PC-9 (cell line): ENCODE measurements around the gene LAMC3. TPM values are rescaled to one million over a fixed set of nuclear protein-coding genes. Genes with fewer than 3 reads are reported as not detected.

Source experiments
- BruUV-seq: library from RNA; stranded (reverse); fragments of 400-500 nt; replicated peaks from 2 replicates; lab custom pipeline; 2021; lab: Mats Ljungman, UMichigan
- CTCF ChIA-PET: fragments of 300-600 bp; sonication (Branson Sonifier 250); formaldehyde crosslinking; loops from one replicate; lab custom pipeline; 2022; ENCODE audit warnings: antibody characterized with exemption; lab: Charles Lee
- POLR2A ChIA-PET: fragments of 300-600 bp; sonication (Branson Sonifier 250); formaldehyde crosslinking; loops from one replicate; lab custom pipeline; 2022; ENCODE audit warnings: antibody characterized with exemption; ENCODE audit not compliant: unreplicated experiment; lab: Charles Lee
- DNase-seq, 2 experiments: peaks; one replicate each; pipeline versions ENCODE4 v3.0.0 to v3.0.0-alpha.2; 2015 to 2022; ENCODE audit warnings: mixed read lengths in 1 of 2
- H2AFZ ChIP-seq: fragments of 200-600 bp; sonication (generic); 2 replicates; pipeline ENCODE4 v1.8.1; 2017; ENCODE audit warnings: antibody characterized with exemption
- H3F3A ChIP-seq: fragments of 200-600 bp; sonication (generic); 2 replicates; pipeline ENCODE4 v1.8.1; 2017; ENCODE audit warnings: antibody characterized with exemption, mild to moderate bottlenecking, low read depth; ENCODE audit not compliant: insufficient read depth
- H3K27ac ChIP-seq: fragments of 200-600 bp; sonication (generic); 2 replicates; pipeline ENCODE4 v1.6.1; 2016; ENCODE audit warnings: mixed run types
- H3K27me3 ChIP-seq: fragments of 200-600 bp; sonication (generic); 2 replicates; pipeline ENCODE4 v1.6.1; 2016; ENCODE audit warnings: low read depth, mixed run types; ENCODE audit not compliant: insufficient read depth
- H3K36me3 ChIP-seq: fragments of 200-600 bp; sonication (generic); 2 replicates; pipeline ENCODE4 v1.6.1; 2016; ENCODE audit warnings: low read depth, mixed run types
- H3K4me1 ChIP-seq: fragments of 200-600 bp; sonication (generic); replicated peaks from 2 replicates; pipeline ENCODE4 v1.6.1; 2016; ENCODE audit warnings: mixed run types; ENCODE audit not compliant: insufficient read depth
- H3K4me2 ChIP-seq: fragments of 200-600 bp; sonication (generic); 2 replicates; pipeline ENCODE4 v1.6.1; 2017; ENCODE audit warnings: mixed run types
- H3K4me3 ChIP-seq: fragments of 200-600 bp; sonication (generic); 2 replicates; pipeline ENCODE4 v1.6.1; 2016; ENCODE audit warnings: mixed run types
- H3K79me2 ChIP-seq: fragments of 200-600 bp; sonication (generic); 2 replicates; pipeline ENCODE4 v1.6.1; 2017; ENCODE audit warnings: low read depth, mixed run types
- H3K9me2 ChIP-seq: fragments of 200-600 bp; sonication (generic); 2 replicates; pipeline ENCODE4 v1.8.1; 2017; ENCODE audit warnings: mild to moderate bottlenecking; ENCODE audit not compliant: insufficient read depth
- H3K9me3 ChIP-seq: fragments of 200-600 bp; sonication (generic); 2 replicates; pipeline ENCODE4 v1.8.1; 2016; ENCODE audit warnings: low read depth; ENCODE audit not compliant: insufficient read depth
- H4K20me1 ChIP-seq: fragments of 200-600 bp; sonication (generic); 2 replicates; pipeline ENCODE4 v1.8.1; 2017; ENCODE audit not compliant: insufficient read depth
- EZH2 ChIP-seq: fragments of 200-600 bp; sonication (generic); IDR thresholded peaks from 2 replicates; pipeline ENCODE4 v1.8.0; 2017; ENCODE audit warnings: antibody characterized with exemption, low read depth
- intact Hi-C: fragments of 100-400 bp; cut with micrococcal nuclease; formaldehyde crosslinking; loops from one replicate; pipeline ENCODE4 v1.10.0; 2022; ENCODE audit not compliant: unreplicated experiment
- total RNA-seq: library from RNA; stranded (reverse); gene quantifications from 2 replicates; pipeline ENCODE4 v1.2.3, GENCODE V29; 2021
- TF ChIP-seq, protein P1 (sequence below): fragments of 200-600 bp; sonication (generic); conservative IDR thresholded peaks from 2 replicates; pipeline ENCODE4 v1.6.1; 2017; ENCODE audit warnings: mixed run types, antibody characterized with exemption, mild to moderate bottlenecking, moderate library complexity

The LAMC3 gene
- total RNA-seq, 1 experiment from 2014 or later, result 0.41 TPM

- no peaks in the 10 kb centered on the region for H3K4me1 ChIP-seq
- DNase-seq, result no peak
- H3K36me3 ChIP-seq, result no peaks in the 10 kb centered on the region
- no peak overlapping the region for H2AFZ ChIP-seq
- no peak overlapping the region for H3K4me2 ChIP-seq
- H4K20me1 ChIP-seq, result no peaks in the 10 kb centered on the region
- H3F3A ChIP-seq, result no peaks in the 10 kb centered on the region
- intact Hi-C loops, result no loop called here
- no peak overlapping the region for H3K27ac ChIP-seq
- no peaks in the 10 kb centered on the region for H3K79me2 ChIP-seq
- H3K27me3 ChIP-seq, result peaks cover 27% of the 10 kb centered on the region; the same call in 1 of the 2 replicates
- ChIA-PET CTCF (no interaction called here), POLR2A (no interaction called here)
- no peaks in the 10 kb centered on the region for H3K9me2 ChIP-seq
- H3K4me3 ChIP-seq, result no peak overlapping the region
- TF ChIP-seq EZH2, result no peak
- TF ChIP-seq, protein P1, sequence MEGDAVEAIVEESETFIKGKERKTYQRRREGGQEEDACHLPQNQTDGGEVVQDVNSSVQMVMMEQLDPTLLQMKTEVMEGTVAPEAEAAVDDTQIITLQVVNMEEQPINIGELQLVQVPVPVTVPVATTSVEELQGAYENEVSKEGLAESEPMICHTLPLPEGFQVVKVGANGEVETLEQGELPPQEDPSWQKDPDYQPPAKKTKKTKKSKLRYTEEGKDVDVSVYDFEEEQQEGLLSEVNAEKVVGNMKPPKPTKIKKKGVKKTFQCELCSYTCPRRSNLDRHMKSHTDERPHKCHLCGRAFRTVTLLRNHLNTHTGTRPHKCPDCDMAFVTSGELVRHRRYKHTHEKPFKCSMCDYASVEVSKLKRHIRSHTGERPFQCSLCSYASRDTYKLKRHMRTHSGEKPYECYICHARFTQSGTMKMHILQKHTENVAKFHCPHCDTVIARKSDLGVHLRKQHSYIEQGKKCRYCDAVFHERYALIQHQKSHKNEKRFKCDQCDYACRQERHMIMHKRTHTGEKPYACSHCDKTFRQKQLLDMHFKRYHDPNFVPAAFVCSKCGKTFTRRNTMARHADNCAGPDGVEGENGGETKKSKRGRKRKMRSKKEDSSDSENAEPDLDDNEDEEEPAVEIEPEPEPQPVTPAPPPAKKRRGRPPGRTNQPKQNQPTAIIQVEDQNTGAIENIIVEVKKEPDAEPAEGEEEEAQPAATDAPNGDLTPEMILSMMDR, result no peak
- no TSS peak for BruUV-seq
- no peaks in the 10 kb centered on the region for H3K9me3 ChIP-seq
Observed at GRCh38 chr9:131025953-131026858, 17.2 kb downstream of the LAMC3 start.

GRCh38 chr9:131027048-131027871, 18.3 kb downstream of the LAMC3 start:
- Histone ChIP-seq H3K27ac (no peak overlapping the region), H4K20me1 (no peaks in the 10 kb centered on the region), H3K27me3 (peaks cover 22% of the 10 kb centered on the region; the same call in 1 of the 2 replicates), H3F3A (no peaks in the 10 kb centered on the region), H3K9me2 (no peaks in the 10 kb centered on the region), H3K9me3 (no peaks in the 10 kb centered on the region), H3K79me2 (no peaks in the 10 kb centered on the region), H3K4me1 (no peaks in the 10 kb centered on the region), H3K36me3 (no peaks in the 10 kb centered on the region), H2AFZ (no peak overlapping the region), H3K4me3 (no peak overlapping the region), H3K4me2 (no peak overlapping the region)
- ChIA-PET POLR2A (no interaction called here), CTCF (no interaction called here)
- intact Hi-C loops, result no loop called here
- BruUV-seq, result no TSS peak
- no peak for DNase-seq
- TF ChIP-seq, protein P1, result no peak
- TF ChIP-seq EZH2, result no peak

DNA sequence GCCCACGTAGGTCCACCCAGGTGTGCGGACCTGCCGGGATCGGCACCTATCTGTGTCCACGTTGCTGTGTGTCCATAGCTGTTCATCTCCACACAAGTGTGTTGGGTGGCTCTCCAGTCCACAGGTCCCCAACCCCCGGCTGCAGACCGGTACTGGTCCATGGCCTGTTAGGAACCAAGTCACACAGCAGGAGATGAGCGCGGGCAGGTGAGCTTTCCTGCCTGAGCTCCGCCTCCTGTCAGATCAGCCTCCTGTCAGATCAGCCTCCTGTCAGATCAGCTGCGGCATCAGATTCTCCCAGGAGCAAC, 18.9 kb downstream of the LAMC3 start:
- H3K4me1 ChIP-seq, result no peaks in the 10 kb centered on the region
- ChIA-PET CTCF (no interaction called here), POLR2A (no interaction called here)
- no peaks in the 10 kb centered on the region for H4K20me1 ChIP-seq
- peaks cover 22% of the 10 kb centered on the region; the same call in 1 of the 2 replicates for H3K27me3 ChIP-seq
- BruUV-seq, result no TSS peak
- H3K27ac ChIP-seq, result no peak overlapping the region
- H3K9me2 ChIP-seq, result no peaks in the 10 kb centered on the region
- H3K36me3 ChIP-seq, result no peaks in the 10 kb centered on the region
- no peak overlapping the region for H3K4me3 ChIP-seq
- H2AFZ ChIP-seq, result no peak overlapping the region
- no peaks in the 10 kb centered on the region for H3K9me3 ChIP-seq
- no peaks in the 10 kb centered on the region for H3K79me2 ChIP-seq
- intact Hi-C loops, result no loop called here
- no peak for DNase-seq
- TF ChIP-seq, protein P1, result no peak
- TF ChIP-seq EZH2, result no peak
- H3K4me2 ChIP-seq, result no peak overlapping the region
- H3F3A ChIP-seq, result no peaks in the 10 kb centered on the region
